DMS114 treated with DMSO at 0.1 percent for 48 hours (cell line): ENCODE results near the gene FBXO48.
A peak's percentile ranks its signal among the peaks of the same experiment; 100 is the strongest.
"Not testable (repeated sequence)": the region's sequence is repeated elsewhere in the genome, so short reads cannot be mapped to it uniquely, and the experiment has no call there.

ENCODE experiments used
- DNase-seq: peaks from one replicate; lab custom pipeline; 2025; ENCODE audit not compliant: unreplicated experiment; lab: John Stamatoyannopoulos, UW

FBXO48 gene

DNA sequence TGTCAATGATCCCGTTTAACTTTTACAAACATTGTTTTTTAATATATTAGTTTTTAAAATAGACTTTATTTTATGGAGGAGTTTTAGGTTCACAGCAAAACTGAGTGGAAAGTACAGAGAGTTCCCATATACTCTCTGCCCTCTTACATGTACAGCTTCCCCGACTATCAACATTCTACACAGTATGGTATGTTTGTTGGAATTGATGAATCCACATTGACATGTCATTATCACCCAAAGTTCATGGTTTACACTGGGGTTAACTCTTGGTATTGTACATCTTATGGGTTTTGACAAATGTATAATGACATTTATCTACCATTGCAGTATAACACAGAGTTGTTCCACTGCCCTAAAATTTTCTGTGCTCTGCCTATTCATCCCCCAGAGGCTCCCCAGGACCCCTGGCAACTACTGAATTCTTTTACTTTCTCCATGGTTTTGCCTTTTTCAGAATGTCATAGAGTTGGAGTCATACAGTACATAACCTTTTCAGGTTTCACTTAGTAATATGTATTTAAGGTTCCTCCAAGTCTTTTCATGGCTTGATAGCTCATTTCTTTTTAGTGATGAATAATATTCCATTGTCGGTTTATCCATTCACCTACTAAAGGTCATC lies 5.8 kb upstream of the FBXO48 start:
- no peak for DNase-seq

DNA sequence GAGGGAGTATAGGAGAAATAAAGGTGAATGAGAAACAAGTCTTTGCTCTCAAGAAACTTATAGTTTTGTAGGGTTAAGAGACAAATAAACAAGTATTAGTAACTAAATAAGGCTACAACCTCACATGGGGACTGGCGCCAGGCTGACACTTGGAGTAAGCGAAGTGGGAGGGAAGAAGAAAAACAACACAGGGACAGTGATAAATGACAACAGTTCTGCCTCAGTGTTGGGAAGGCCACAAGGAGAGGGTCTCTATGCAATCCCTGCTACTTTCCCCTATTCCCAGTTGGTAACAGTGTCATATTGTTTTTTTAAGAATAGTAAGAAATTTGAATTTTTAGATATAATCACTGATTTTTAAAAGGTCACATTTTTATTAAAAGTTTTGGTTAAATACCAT lies 4.3 kb upstream of the FBXO48 start:
- no peak for DNase-seq

DNA sequence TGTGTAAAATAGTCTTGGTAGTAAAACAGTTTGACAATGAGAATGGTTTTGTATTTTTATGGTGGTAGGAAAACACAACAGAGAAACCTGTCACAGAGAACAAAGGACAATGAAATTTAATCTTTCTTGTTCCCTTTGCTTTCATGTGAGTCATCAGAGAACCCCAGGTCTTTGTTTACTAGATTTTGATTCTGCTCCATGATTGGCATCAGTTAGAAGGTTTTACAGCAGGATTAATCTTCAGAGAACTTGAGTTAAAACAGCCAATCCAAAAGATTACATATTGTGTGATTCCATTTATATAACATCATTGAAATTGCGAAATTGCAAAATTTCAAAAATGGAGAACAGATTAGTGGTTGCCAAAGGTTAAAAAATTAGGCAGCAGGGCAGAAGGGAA lies 2.8 kb upstream of the FBXO48 start:
- DNase-seq = no peak

DNA sequence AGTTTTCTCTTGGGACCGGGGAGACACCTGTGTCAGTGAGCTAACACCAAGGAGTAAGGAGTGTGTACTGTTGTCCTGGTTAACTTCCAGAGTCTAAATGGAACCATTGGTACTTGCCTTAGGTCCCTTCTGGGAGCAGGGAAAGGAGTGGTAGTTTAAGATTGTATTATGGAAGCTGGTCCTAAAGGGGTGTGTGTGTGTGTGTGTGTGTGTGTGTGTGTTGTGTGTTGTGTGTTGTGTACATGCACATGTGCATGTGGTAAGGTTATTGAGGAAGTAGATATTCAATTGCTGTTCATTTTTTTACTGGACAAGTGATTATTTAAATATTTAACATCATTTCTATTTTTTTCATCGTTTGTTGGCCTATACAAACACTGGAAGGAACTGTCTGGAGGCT lies 1.7 kb upstream of the FBXO48 start:
- no peak for DNase-seq

DNA sequence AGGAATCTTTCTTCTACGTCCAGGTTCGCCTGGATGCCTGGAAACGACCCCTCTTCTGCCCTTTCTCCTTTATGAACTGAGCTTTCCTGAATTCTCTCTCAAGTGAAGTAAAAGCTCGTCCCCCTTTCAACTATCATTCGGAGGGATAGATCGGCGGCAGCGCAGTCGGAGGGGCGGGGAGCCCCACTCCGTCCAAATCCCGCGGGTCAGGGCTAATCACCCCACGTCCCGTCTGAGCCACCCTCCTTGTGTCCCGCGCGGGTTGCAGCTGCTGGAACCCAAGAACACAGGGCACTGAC lies 367 bp downstream of the FBXO48 start:
- no peak for DNase-seq

DNA sequence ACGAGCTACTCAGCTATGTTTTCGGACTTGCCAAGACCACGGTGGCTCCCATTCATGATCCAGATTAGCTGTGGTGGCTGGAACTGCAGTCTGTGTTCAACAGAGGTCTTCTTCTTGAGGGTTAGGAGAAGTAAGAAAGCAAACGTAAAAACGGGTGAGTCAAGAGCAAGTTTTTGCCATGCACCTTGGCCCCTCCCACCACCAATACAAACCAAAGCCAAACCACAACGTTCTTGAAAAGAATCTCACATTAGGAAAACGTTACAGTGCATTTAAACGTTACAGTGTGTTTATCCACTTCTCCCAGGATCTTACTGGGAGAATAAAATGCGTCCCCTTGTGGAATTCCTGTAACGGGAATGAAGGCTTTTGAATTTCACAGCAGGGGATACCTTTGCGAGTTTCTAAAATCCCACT lies 725 bp downstream of the FBXO48 start:
- peak; percentile 41 for DNase-seq

DNA sequence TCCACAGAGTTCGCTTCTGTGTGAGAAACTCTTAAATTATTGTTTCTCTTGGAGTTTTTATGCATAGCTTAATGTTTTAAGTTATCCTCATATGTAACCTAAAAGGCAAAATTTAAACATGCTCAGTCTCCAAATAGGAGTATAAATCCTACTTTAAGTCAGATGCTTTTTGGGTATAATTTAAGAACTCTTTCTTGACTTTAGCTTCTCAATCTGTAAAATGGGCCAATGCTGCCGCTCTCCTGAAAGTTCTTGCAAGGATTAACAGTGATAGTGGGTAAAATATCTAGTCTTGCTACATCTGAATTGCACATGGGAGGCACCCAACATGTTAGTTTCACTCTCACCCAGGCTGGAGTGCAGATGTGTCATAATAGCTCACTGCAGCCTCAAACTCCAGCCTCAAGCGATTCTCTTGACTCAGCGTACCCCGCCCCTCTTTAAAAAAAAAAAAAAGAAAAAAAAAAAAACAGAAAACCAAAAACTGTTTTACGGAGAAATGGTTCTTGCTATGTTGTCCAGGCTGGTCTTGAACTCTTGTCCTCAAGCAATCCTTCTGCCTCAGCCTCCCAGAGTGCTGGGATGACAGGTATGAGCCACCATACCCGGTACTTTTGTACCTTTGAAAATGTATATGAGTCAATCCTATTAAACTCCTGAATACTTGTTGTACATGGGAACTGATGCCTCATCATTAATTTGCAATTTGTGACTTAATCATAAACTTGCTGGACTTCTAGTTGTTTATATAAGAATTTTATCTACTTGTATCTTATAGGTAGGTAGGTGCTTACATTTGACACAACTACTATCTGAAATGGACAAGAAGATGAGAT lies 1.8 kb downstream of the FBXO48 start:
- DNase-seq = no peak

DNA sequence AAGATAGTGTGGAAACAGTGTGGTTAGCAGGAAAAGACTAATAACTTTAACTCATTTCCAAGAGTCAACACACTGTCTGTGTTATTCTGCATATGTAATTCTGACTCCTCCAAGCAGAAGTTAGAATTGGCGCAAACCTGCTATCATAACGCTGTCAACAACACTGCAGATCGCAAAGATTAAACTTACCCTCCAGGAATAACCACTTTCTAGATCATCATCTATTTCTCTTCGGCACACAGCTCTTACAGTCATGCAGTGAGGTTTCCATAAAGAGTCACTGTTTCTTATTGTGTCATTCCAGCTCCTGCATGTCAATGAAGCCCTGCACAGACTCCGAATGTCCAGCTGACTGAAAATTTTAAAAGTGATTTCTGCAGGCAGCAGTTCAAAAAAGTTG lies 2.4 kb downstream of the FBXO48 start:
- DNase-seq = no peak

DNA sequence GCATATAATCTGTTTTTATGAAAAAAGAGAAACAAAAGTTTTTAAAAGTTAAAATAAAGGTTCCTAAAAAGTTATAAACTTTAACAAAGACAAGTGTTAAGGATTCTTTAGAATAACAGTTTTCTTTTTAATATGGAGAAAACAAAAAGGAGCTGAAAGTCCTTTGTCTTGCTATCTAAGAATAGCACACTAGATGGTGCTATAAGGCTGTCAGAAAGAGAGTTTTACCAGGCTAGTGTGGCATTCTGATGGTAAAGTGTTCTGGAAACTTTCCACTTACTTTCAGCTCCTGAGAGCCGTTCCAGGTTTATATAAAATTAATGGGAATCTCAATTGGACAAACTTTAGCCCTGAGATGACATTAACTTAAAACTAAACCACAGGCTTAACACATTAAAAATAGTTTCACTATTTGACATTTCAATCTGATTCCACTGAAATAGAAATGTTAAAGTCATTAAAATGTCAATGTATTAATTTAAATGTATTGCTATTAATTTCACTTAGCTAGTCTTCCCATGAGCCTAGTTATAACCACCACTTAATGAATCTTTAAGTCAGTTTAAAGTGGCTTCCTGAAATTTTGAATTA lies 3.7 kb downstream of the FBXO48 start:
- DNase-seq = peak; percentile 77

DNA sequence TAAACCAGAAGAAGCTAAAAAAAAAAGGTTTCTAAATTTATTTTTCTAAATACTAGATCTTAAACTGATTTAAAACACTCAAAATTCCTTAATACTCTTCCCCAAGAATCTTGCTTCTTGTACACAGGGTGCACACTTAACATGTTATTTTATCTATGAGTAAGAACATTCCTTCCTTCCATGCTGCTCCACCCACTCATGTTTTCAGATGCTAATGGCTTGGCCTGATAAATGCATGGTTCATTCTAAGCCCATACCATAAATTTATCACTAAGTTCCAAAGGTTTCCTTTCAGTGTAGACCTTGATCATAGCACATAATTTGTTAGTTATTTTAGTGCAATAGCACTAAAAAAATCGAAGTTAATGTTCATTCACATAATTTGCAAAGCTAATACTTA lies 8.1 kb downstream of the FBXO48 start:
- no peak for DNase-seq

DNA sequence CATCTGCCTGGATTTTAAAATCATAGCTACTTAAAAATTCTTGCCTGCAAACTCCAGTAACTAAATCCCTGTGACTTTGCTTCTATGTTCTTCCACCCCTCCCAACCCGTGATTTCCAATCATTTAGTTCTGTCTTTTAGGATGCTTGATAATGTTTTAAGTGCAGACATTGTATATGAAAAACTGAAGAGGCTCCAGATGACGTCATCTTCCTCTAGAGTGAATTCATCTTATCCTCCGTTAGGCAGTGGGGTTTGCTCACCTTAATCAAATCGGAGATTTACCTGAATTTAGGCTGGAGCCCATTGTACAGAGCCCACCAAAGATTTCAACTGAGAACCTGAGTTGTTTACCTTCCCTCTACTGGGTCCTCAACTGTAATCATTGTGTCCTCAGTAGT lies 10.9 kb downstream of the FBXO48 start:
- no peak for DNase-seq

DNA sequence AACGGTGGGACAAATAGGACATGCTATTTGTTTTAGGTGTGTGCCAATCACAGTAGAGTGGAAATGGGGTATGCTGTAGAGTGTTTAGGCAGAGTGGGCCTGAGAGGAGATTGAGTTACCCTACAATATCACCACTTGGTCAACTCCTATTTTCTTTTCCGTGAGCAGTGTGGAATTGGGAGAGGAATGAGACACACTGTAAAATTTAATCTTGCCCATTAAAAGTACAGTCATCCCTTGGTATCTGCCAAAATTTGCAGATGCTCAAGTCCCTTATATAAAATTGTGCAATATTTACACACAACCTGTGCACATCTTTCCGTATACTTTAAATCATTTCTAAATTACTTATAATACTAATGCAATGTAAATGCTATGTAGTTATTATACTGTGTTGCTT lies 12.4 kb downstream of the FBXO48 start:
- DNase-seq = no peak

DNA sequence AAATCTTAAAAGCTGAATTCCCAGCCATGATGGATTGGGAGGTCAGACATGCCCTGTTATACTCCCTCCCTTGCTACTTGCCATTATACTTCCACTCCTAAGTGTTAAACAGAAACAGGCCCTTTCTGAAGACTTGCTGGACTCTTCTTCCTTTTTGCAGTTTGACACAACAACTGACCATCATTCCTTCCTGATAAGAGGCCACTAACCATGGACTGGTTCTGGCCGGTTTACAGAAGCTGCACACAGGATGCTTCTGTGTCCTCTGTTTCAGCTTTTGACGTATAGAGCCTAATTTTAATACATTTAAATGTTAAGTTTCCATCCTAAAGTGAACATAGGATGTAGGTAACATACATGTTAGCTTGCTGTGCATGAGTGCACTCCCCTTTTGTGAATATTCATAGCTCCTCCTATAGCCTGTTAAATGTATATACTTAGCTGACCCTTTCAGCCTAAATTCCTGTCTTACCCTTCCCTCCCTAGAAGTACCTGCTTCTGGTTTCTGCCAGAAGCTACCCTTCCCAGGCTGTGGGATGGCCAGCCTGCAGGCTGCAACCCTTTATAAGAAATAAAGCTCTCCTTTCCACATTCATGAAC lies 13.2 kb downstream of the FBXO48 start:
- no peak for DNase-seq

DNA sequence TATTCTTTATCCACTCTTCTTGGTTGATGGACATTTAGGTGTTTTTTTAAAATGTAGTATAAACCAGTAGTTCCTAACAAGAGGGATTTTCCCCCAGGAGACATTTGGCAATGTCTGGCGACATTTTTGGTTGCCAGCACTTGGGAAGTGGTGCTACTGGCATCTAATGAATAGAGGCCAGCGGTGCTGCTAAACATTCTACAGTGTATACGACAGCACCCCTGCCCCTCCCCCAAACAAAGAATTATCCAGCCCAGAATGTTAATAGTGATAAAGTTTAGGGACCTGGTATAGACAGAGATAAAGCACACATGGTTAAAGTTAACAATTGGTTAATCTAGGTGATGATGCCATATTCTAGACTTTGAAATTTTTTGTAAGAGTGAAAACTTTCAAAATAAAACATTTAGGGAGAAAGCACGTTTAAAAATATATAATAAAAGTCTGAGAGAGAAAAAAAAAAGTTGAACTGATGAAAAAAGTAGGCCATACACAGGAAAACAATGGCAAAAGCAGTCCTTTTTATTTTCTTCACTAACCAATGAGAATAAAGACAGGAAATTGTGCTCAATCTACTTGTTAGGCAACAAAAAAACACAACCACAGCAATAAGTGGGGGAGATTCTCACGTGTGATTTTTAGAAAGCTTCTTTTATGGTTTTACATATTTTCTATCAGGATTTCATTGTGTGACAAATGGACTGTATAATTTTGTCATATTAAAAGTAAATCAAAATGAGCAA lies 14.8 kb downstream of the FBXO48 start:
- DNase-seq = no peak

DNA sequence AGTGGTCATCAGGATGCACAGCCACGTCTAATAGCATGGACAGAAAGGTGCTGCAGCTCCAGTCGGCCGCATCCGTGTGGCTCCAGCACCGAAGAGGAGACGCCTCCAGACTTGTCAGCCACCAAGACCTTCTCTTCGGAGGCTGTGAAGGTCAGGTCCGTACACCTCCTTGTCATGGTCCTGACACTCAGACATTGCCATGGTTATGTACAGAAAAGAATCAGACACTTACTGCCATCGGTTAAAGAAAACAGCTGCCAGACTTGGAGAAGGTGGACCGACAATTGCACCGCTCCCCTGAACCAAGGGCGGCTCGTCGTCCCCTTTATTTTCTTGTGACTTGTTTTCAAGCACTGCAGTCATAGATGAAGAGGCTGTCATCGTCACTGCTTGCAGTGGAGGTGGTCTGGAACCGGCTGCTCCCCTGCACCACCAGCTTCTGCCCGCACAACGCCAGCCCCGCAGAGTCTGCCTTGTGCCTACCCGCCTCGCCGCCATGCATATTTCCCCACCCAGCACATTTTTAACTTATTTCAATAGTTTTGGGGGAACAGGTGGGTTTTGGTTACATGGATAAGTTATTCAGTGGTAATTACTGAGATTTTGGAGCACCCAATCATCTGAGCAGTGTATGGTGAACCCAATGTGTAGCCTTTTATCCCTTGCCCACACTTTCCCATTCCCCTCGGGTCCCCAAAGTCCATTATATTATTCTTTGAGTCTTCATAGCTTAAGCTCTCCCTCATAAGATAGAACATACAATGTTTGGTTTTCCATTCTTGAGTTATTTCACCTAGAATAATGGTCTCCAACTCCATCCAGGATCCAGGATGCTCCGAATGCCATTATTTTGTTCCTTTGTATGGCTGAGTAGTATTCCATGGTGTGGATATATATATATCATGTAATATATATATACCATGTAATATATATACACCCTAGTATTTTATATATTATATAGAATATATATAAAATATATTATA lies 18.1 kb downstream of the FBXO48 start:
- DNase-seq = no peak

DNA sequence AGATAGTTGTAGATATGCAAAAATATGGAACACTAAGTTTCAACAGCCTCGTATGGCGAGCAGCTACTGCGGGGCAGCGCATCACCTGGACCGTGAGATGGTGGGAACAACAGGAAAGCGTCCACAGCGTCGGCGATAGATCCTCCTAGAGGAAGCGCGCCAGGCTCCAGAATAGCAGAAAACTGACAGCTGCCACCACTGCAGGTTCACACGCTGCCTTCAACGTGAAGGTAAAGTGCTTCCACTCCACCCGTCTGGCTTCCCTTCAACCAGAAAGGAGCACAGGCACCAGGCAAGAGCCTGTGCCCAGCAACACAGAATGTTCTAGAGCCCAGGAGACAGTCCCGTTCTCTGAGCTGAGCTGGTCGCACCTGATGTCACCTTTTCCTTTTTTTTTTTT lies 20.0 kb downstream of the FBXO48 start:
- DNase-seq = no peak

DNA sequence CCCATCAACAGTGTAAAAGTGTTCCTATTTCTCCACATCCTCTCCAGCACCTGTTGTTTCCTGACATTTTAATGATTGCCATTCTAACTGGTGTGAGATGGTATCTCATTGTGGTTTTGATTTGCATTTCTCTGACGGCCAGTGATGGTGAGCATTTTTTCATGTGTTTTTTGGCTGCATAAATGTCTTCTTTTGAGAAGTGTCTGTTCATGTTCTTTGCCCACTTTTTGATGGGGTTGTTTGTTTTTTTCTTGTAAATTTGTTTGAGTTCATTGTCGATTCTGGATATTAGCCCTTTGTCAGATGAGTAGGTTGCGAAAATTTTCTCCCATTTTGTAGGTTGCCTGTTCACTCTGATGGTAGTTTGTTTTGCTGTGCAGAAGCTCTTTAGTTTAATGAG lies 20.7 kb downstream of the FBXO48 start:
- not testable (repeated sequence) for DNase-seq

DNA sequence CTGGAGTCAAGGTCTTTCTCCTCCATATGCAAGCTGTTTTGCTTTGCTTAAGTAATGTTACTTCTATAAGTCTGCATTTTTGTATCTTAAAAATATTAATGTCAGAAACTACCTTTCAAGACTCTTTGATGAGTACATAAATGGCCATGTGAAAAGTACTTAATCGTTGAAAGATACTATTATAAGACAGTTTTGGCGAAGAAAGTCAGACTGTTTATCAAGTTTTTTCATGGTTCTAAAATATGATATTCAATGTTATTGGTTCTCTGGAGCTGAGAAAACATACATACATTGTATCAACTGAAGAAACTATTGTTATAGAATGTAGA lies 25.1 kb downstream of the FBXO48 start:
- no peak for DNase-seq

DNA sequence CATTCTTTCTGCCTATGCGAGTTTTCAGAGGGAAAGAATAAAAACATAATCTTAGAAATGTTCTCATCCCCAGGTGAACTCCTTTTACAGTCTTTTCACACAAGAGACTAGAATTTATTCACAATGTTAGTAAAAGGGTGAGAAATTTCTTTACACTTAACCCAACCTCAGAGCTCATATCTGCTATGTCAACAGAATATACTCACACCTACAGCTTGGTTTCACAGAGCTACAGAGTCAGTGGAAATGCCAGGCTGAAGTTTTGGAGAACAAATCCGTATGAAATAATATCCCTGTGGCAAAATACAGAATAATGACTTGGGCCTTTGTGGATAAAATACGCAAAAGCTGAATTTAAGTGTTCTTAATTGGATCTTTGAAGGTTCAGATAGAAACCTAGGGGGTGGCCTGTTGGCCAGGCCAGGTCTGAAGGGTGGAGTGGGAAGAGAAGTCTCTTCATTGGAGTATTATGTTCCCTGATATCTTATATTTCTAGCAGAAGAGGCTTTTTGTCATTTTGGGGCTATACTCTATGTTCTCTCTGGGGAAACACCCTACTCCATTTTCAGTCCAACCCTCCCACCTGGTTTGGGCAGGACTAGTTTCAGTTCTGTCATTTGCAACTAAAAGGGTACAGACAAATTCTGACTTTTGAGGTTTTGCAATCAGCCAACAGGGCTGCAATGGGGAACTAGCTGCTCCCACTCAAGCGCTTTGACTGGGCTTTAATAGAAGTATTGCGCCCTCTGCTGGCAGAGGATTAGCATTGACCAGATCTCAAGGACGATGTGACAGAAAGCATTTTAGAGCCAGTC lies 25.7 kb downstream of the FBXO48 start:
- DNase-seq = peak; percentile 92
